IPS-11a (cell line): Measurements from ENCODE around the gene TESK2.
"Not testable (repeated sequence)": the region's sequence is repeated elsewhere in the genome, so short reads cannot be mapped to it uniquely, and the experiment has no call there.

Experiments
- H3K4me3 ChIP-seq: one replicate; pipeline ENCODE4 v1.5.1; 2013; ENCODE audit warnings: low read depth, low read length, control low read depth

The TESK2 gene

GRCh38 chr1:45421935-45422334 lies 69.0 kb downstream of the TESK2 start:
- no peak overlapping the region for H3K4me3 ChIP-seq

- H3K4me3 ChIP-seq, result no peak overlapping the region
Observed at GRCh38 chr1:45414746-45415145, 76.2 kb downstream of the TESK2 start.

- H3K4me3 ChIP-seq, result no peak overlapping the region
Observed at GRCh38 chr1:45412899-45413298, 78.1 kb downstream of the TESK2 start.

- no peak overlapping the region for H3K4me3 ChIP-seq
Observed at GRCh38 chr1:45411510-45411899, 79.5 kb downstream of the TESK2 start.

GRCh38 chr1:45410850-45411509 lies 80.0 kb downstream of the TESK2 start:
- no peak overlapping the region for H3K4me3 ChIP-seq

- no peak overlapping the region for H3K4me3 ChIP-seq
Observed at GRCh38 chr1:45409276-45409675, 81.7 kb downstream of the TESK2 start.

- H3K4me3 ChIP-seq, result no peak overlapping the region
Observed at GRCh38 chr1:45407629-45408287, 83.2 kb downstream of the TESK2 start.

GRCh38 chr1:45405636-45406035 lies 85.3 kb downstream of the TESK2 start:
- H3K4me3 ChIP-seq, result no peak overlapping the region

- H3K4me3 ChIP-seq, result no peak overlapping the region
Observed at GRCh38 chr1:45403718-45404117, 87.2 kb downstream of the TESK2 start.

GRCh38 chr1:45403298-45403697 lies 87.7 kb downstream of the TESK2 start:
- no peak overlapping the region for H3K4me3 ChIP-seq

- no peak overlapping the region for H3K4me3 ChIP-seq
Observed at GRCh38 chr1:45401524-45401923, 89.4 kb downstream of the TESK2 start.

- no peak overlapping the region for H3K4me3 ChIP-seq
Observed at GRCh38 chr1:45400049-45400448, 90.9 kb downstream of the TESK2 start.

GRCh38 chr1:45397285-45397684 lies 93.7 kb downstream of the TESK2 start:
- H3K4me3 ChIP-seq, result no peak overlapping the region

GRCh38 chr1:45395582-45395981 lies 95.4 kb downstream of the TESK2 start:
- no peak overlapping the region for H3K4me3 ChIP-seq

- no peak overlapping the region for H3K4me3 ChIP-seq
Observed at GRCh38 chr1:45395051-45395450, 95.9 kb downstream of the TESK2 start.

- H3K4me3 ChIP-seq, result no peak overlapping the region
Observed at GRCh38 chr1:45394342-45394741, 96.6 kb downstream of the TESK2 start.

- H3K4me3 ChIP-seq, result no peak overlapping the region
Observed at GRCh38 chr1:45393718-45394302, 97.2 kb downstream of the TESK2 start.

- H3K4me3 ChIP-seq, result no peak overlapping the region
Observed at GRCh38 chr1:45386219-45386618, 104.7 kb downstream of the TESK2 start.

GRCh38 chr1:45385302-45385701 lies 105.7 kb downstream of the TESK2 start:
- no peak overlapping the region for H3K4me3 ChIP-seq

GRCh38 chr1:45384213-45384612 lies 106.8 kb downstream of the TESK2 start:
- not testable (repeated sequence) for H3K4me3 ChIP-seq

- no peak overlapping the region for H3K4me3 ChIP-seq
Observed at GRCh38 chr1:45383191-45383590, 107.8 kb downstream of the TESK2 start.

GRCh38 chr1:45381243-45381642 lies 109.7 kb downstream of the TESK2 start:
- no peak overlapping the region for H3K4me3 ChIP-seq
